ENCODE data around the gene SAMD4B.

DNA sequence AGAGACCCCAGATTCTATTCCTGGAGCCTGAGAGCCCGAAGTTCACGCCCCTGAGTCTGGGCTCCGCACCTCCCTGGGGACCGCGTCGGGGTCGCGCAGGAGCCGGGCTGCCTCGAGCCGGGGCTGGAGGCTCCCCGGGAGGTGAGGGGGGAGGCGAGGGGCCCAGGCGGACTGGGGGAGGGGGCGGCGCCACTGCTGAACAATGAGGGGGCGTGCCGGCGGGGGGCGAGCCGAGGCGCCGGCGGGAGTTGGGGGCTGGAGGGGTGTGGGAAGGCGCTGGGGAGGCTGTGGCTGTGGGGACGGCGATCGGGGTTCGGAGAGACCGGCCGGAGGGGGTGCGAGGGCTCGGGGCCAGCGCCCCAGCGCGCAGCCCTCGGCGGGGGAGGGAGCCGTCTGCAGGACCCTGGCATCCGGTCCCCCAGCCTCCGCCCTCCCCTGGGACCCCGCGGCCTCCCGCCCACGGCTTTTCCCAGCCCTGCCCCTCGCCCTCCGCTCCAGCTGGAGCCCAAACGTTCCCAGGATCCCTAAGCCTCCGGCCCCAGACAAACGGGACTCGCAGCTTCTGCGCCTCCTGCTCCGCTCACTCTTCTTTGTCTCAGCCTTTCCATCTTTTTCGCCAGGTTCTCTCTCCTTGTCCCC is 71.2 kb downstream of the SAMD4B start:
- TF ChIP-seq, protein P1, sequence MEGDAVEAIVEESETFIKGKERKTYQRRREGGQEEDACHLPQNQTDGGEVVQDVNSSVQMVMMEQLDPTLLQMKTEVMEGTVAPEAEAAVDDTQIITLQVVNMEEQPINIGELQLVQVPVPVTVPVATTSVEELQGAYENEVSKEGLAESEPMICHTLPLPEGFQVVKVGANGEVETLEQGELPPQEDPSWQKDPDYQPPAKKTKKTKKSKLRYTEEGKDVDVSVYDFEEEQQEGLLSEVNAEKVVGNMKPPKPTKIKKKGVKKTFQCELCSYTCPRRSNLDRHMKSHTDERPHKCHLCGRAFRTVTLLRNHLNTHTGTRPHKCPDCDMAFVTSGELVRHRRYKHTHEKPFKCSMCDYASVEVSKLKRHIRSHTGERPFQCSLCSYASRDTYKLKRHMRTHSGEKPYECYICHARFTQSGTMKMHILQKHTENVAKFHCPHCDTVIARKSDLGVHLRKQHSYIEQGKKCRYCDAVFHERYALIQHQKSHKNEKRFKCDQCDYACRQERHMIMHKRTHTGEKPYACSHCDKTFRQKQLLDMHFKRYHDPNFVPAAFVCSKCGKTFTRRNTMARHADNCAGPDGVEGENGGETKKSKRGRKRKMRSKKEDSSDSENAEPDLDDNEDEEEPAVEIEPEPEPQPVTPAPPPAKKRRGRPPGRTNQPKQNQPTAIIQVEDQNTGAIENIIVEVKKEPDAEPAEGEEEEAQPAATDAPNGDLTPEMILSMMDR (conservative IDR thresholded peaks at IDR 0.05; ENCODE audit: low read length) = no peak
- no peak for TF ChIP-seq EZH2phosphoT487 (IDR thresholded peaks at IDR 0.05; ENCODE audit: borderline replicate concordance, low read depth, low read length)
